CD4-positive, alpha-beta T cell treated with Interleukin-21 for 1 hour (primary cell): ENCODE data around the gene MORC1.
"Not testable (repeated sequence)": the region's sequence is repeated elsewhere in the genome, so short reads cannot be mapped to it uniquely, and the experiment has no call there.

Experiments used
- DNase-seq: peaks from one replicate; pipeline ENCODE4 v3.0.0-alpha.2; 2020

The MORC1 gene

DNA sequence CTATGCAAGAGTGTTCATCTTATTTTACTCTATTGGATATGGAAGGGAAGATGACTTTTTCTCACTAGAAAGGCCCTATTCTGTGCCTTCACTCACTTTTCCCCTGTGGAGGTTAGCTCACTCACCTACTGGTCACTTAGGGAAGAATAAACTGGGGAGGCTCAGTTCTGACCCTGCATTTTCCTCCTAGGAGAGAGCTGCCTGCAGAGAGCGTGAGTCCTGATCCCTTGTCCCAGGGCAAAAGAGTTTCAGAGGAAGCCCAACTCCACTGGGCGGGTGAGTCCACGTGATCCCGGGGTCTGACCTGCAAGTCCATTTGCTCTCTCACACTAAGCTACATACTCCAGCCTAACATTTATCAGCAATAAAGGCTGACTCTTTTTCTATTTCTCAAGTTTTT, 8.4 kb downstream of the MORC1 start:
- DNase-seq = no peak

DNA sequence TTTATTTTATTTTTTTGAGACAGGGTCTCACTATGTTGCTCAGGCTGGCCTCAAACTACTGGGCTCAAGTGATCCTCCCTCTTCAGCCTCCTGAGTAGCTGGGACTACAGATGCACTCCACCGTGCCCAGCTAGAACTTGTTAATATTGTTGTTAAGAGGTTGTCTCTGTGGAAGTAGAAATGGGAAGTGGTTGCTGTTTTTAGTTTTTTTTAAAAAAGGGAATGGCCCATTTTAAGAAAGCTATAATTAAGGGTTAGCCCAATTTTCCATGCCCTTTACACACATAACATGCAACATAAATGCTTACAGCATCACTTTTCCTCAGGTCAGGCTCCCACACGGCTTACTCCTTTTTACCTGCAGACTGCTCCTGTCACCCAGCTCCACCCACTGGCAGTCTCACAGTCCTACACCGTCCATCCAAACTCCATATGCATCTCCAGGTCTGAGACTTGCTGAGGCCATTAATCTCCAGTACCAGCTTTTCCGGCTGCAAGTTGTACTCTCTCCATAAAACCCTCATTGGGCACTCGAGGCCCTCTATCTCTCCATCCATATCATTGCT, 19.8 kb downstream of the MORC1 start:
- DNase-seq = no peak

DNA sequence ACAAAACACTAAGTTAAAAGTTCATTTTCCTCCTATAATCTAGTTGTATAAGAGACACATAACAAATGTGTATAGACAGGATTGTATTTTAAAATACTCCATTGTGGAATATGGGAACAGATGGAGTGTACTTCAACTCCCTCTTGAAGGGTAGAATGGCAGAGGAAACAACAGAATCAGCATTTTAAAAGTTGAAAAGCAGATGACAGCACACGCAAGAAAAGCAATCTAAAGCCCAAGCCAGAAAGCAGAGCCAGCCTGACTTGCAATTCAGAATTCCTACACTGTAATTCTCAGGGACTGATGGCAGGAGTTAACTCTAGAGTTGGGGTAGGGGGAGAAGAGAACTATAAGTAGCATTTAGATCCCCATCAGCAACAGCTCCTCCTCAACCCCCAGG, 22.8 kb downstream of the MORC1 start:
- DNase-seq = no peak

DNA sequence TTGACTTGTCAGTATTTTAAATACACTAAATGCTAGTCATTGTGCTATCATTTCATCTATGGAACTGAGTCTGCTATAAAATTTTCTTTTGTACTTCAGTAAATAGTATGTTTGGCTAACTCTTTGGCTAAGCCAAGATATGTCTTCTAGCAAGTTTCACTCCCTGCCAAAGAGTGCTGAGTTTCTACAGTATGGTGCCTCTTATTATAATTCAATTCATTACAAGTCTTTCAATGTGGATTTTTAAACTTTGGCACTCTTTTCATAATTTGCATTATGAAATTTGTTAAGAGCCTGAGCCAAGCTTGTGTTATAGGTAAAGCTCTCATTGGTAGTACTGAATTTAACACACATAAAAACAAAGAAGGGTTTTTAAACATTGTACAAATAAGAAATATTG, 24.4 kb downstream of the MORC1 start:
- DNase-seq = no peak

DNA sequence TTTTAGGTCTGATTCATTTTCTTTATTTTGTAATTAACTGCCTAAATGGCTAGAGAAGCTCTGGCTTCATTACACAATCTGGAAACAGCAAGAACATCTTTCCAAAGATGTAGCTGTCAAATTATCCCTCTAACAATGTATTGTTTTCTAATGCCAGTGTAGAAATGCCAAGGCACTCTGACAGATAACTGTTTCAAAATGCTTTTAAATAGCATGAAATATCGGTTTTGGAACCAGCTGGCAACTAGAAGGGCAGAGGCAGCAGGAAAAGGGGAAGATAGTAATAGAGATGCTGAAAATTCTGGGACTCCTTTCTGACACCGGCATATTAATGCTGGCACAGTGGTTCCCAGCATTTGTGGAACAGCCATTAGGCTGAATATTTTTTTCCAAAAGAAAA, 26.1 kb downstream of the MORC1 start:
- no peak for DNase-seq

DNA sequence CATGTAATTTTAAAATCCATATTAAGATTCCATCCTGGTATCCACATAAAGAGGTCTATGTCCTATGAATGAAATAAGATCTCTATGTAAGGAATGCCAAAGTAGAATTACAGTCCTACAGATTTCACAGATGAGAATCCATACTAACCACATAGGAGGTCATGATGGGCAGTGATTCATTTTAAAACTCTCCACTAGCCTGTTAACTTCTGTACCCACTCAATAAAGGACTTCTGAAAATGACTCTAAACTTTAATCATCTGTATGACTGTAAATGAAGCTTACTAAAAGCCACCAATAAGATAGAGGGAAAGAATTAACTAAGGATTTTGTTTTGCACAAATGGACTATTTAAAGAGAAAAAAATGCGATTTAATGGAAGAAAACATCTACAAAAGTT, 28.7 kb downstream of the MORC1 start:
- no peak for DNase-seq

DNA sequence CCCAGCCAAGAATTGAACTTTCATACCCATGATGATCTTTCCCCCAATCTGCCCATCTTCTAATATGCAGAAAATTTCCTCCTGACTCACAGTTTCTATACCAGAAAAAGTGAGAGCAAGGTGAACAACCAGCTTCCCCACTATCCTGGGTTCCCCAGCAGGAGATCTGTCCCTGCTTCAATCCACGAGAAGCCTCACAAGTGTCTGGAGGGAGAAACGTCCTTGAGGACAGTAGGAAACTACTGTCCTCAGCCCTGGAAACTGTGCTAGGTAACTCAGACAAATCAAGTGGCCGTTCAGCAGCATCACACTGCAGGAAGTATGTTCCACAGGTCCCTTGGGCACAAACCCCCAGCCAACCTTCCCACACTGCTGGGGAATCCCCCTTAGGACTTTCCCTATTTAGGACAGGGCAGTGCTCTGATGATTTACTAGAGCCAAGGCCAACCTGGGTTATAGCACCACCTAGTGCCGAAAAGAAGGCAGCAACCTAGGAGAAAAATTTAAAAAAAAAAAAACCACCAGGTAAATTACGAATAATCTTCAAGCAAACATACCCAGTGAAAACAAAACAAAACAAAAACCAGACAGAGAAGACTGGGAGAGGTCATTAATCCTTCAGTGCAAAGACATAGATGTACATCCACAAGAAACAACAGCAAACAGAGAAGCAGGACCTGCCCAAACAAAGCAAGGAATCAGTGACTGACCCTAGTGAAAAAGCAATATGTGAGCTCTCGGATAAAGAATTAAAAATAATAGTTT, 36.0 kb downstream of the MORC1 start:
- peak; percentile 44 for DNase-seq

DNA sequence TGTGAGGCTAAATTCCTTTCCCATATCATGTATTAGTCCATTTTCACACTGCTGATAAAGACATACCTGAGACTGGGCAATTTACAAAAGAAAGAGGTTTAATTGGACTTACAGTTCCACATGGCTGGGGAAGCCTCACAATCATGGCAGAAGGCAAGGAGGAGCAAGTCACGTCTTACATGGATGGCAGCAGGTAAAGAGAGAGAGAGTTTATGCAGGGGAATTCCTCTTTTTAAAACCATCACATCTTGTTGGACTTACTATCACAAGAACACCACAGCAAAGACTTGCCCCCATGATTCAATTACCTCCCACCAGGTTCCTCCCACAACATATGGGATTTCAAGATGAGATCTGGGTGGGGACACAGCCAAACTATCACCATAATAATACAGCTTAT, 37.8 kb downstream of the MORC1 start:
- DNase-seq = not testable (repeated sequence)

DNA sequence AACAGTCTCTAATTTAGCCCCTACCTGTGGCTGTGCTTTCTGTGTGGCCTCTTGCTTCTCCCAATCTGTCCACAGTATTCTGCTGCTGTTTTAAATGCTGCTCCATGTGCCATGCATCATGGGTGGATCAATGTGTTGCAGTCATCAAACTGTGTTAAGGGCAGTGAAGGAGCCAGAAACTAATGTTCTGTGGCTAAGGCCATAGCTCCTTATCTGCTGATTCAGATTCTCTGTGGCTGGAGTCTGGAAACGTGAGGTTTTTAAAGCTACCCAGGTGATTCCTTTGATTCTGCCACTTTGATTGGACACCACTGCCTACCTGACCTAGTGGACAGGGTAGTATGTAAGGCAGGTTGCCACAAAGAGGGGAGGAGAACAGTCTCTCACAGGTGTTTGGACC, 44.8 kb downstream of the MORC1 start:
- DNase-seq = no peak

DNA sequence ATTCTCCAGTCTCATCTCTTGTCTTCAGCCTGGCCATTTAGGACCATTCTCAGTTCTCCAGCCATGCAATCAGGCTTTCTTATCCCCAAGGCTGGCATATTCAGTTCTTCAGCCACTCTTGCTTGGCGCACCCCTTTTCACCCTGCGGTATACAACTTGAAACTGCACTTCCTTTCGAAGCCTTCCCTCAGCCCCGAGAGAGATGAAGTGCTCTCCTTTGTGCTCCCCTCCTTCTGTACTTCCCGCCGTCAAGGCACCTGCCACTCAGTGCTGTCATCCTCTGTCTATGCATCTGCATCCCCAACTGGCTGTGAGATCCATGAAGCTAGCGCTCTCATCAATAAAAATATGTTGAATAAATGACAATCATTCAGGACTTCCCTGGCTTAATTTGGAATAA, 45.7 kb downstream of the MORC1 start:
- no peak for DNase-seq

DNA sequence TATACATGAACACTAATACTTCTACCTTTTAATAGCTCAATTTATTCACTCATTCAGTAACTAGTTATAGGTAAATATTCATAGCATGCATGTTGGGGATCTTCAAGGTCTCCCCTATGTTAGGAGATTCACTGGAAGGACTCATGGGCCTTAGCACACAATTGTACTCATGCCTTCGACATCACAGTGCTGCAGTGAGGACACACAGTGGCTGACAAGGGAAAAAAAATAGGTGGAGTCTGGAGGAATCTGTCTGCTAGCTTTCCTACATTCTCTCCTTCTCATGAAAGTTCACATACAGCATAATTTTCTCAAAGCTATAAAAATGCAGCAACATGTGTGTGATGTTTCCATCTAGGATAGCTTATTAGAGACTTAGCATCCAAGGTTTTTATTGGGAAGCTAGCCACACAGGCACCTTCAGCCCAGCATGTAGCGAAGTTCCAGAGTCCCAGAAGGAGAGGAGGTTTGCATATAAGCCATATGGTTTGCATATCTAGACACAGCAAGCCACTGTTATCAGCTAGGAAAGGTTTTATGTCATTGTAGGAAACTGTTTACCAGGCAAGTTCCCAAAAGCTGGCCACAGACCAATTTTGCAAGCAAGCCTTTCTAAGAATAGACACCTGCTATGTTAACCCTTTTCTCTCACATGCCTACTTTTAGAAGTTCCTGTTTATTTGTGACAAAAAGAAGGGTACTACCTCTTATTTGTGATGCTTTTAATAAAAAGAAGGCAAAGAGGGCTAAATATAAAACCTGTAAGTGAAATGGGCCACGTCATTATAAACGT, 46.4 kb downstream of the MORC1 start:
- DNase-seq = no peak

DNA sequence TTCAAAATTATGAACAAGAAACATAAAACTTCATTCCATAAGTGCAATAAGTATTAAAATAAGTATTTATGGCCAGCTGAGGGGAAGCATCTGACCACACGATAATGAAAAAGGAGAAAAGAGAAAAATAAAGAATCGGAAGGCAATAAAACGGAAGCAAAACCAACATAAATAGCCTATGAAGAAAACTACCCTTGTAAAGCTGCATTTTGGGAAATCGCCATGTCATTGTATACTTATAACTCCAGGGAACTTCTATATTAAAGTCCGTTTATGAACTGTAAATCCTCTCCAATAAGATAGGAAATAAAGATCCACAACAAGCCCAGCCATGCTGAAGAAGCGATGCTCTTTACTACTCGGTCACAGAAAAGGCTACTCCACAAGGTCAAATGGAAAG, 47.7 kb downstream of the MORC1 start:
- no peak for DNase-seq

DNA sequence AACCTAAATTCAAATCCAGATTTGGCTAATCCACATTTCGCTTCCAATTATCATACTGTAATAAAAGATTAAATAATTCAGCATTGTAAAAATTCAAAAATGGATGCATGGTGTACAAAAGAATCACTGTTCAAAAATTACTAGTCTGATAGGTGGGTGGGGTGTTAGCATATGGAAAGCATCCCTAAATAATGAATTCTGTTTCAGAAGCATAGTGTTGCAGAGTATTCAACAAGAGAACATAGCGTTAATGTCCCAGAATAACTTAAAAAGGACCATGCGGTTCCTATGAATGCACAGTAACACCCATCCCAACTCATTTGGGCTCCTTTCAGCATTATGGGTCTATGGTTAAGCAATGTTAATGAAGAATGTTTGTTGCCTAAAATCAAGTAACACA, 51.1 kb downstream of the MORC1 start:
- no peak for DNase-seq

DNA sequence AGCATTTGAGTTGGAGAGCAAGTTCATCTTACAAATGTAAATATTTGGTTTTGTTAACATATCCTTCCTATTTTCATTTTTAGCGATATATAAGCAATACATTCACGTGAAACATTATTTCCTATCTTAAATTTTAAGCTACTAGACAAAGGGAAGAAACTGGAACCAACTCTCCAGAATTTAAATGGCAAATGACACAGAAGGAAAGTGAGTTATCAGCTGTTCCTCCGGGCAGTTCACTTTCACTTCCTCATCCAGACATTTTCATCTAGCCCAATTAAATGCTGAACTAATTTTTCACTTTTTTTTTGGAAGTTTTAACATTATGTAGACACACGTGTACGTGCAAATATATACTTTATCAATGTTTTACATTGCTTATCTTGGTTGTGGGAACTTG, 58.7 kb downstream of the MORC1 start:
- DNase-seq = no peak

DNA sequence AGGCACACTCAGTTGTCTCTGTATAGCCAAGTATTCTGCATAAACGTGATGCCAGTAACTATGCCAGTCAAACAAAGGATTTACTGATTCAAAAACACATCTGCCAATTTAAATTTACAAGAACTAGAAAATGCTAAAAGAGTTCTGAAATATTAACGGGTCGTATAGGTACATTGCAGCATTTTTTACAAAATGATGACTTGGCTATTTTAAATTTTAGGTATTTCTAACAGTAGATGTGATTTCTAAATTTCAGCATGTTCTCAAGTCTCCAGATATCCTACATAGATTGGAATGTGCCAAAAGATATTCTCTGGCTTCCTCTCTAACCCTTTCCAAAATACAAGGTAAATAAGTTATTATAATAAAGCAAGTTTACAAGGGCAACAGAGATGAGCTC, 60.3 kb downstream of the MORC1 start:
- DNase-seq = no peak

DNA sequence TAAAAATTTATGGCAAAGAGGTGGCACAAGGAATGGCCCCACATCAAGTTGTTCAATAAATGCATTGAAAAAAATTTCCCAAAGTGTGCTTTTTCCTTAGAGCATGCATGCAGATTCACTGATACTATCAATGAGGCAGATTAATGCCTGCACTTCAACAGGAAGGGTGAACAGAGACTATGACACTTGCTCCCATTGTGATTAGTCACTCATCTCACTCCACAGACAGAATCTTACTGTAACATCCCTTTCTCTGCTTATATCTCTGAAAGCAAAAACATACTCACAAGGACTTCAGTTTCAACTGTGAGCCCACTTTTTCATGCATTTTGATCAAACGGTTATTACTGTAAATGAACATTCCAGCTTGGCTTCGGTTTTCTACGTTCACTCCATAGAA, 60.9 kb downstream of the MORC1 start:
- no peak for DNase-seq

DNA sequence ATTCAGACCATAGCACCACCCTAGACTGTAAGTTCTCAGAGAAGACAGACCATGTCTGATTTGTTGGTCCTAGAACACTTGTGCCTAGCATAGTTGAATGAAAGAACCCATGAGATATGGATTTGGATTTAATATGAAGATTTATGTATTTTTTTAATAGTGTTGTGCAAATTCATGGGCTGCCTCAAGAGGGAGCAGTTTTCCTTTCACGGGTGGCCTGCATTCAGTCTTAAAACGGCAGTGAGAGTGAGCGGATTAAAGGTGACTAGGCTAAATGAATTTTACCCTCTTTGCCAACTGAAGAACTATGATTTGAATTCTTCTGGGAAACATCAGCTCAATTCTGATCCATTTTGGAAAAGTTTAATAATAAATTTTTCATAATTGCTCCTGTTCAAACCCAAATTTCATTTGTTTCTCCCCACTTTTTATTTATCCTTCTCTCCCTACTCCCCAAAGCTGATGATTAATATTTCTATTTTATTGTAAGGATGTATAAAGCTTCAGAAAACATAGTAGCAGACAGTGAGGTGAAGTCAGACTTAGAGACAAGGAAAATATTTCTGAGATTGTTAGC, 67.3 kb downstream of the MORC1 start:
- peak; percentile 24 for DNase-seq

DNA sequence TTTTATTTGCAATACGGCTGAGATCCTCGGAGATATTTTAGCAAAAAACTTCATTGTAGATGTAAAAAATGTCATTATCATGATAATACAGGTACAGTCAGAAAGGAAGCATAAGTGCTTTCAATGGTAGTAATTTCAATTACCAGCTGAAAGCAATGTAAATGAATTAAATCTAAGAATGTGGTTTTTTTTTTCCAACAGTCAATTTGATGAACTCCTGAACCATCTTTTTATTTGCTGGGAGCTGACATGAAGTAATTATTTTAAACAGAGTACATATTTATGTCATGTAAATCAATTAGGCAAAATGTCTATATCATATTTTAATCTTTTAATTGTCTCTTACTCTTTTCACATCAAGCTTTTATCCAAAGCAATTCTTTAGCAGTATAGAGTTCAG, 70.6 kb downstream of the MORC1 start:
- DNase-seq = no peak

DNA sequence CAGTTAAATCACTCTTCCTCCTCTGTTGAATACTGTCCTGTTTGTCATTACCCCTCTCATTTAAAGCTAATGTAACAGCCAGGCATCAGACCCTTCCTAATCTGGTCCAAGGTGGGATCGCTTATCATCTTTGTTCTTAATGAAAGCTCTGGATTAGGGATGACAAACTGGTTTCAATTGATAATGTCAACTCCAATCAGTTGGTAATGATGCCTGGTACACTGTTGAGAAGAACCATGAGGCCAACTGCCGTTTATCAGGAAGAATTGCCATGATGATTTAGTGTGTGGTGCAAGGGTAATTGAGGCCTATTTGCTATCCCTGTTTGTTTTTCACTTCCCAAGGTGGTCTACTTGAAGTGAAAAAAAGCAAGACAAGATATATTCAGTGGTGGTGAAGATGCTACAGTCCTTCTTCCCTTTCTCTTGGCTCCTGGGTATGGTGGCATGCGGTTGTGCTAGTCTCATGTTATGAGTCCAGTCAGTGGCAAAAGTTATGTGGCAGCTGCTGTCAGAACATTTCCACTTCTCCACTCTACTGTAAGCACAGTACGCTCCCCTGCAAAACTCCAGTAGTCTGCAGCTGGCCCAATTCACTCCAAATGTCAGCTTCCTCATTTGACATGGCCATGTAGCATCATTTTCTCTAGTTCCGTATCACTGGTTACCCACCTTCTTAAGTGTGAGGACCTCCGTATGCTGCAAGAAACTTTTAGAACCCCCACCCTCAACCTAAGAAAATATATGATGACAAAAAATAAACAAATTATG, 72.5 kb downstream of the MORC1 start:
- DNase-seq = no peak

DNA sequence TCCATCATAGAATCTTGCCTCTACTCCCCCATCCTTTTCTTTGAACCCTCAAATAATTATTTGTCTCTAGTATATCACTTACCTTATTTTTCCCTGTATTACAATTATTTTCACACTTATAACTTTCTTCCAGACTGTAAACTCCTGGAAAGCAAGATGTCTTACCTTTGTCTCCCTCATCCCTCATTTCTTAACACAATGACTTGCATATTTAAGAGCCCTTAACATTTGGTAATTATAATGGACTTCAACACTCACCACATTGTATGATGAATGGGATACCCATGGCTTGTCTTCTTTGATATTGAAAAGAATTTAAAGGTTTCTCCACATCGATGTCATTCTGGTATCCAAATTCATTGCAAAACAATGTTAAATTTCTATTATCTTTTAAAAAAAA, 82.9 kb downstream of the MORC1 start:
- DNase-seq = no peak

DNA sequence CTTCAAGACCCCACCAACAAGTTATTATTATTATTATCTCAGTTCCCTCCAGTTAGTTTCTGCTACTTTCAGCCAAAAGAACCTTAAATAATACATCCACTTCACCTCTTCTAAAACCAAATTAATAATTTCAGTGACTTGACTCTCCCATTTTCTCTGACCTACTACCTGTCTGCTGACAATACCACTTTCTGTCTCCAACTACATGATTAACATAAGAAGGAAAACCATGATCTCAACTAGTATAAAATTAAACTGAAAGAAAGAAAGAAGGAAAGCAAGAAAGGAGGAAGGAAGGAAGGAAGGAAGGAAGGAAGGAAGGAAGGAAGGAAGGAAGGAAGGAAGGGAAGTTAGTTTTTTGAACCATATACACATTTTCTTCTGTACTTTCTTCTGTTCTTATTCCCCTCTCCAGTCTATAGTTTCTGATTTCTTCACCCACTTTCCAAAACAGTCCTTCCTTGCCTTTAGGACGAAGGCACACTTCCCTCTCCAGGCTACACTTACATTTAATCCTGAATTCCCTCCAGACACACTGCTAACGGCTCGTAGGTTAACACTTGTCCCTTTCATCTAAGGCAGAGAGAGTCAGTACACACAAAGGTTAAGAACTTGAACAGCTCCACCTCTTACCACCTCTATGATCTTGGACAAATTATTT, 84.8 kb downstream of the MORC1 start:
- no peak for DNase-seq

DNA sequence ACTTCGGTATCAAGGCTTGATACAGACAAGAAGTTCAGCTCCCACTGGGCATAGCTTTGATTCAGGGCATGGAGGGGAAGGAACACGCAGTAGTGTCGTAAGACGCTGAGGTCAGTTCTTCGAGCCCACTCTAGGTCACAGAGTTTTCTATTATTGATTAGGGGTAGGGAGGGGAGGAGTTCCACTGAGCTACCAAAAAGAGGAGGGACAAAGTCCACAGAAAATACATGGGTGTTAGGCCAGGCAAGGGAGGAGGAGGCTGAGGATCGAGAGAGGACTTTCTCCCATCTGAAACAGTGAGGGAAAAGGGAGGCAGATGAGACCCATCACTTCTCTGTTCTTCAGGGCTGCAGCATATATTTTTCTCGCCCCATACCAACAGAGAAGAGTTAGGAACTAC, 89.2 kb downstream of the MORC1 start:
- DNase-seq = no peak

DNA sequence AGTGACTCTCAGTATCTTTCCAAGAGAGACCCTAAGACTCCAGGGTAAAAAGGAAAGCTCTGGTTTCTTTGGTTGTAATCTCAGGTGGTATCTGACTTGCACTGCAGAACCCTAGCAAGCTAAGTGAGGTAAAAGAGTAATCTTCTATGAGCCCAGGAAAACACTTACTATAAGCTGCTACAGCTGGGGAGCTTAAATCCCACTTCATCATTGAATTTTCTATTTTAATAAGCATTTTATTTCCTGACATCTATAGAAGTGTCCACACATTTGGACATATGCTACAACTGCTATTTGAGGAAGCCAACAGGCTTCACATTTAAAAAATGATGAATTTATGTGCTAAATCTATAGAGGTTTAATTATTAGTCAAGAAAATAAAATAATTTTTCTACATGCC, 91.1 kb downstream of the MORC1 start:
- no peak for DNase-seq
